Measurements from ENCODE around the gene TRPV6. TPM values are rescaled to one million over a fixed set of nuclear protein-coding genes. Genes with fewer than 3 reads are reported as not detected.

TRPV6 gene
- total RNA-seq, 1 donor from 2014 or later = not detected

DNA sequence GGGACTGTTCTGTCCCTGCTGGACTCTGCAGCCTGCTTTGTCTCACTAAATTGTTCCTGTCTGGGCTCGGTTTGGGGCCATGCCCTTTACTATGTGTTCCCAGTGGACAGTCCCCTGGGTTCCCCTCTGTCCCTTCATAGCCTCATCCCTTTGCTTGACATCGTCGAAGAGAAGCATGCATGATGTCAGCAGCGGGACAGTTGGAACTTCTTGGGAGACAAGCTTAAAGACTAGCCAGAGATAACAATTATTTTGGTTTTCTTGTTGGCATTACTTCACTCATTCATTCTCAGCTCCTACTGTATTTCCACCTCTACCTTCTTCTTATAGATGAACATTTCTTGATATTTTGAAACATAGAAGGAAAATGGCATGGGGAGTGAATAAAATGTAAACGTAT lies 27.9 kb downstream of the TRPV6 start:
- intact Hi-C loops (cut with DNase I) = no loop called here
- DNase-seq (ENCODE audit: low spot score) = no peak

DNA sequence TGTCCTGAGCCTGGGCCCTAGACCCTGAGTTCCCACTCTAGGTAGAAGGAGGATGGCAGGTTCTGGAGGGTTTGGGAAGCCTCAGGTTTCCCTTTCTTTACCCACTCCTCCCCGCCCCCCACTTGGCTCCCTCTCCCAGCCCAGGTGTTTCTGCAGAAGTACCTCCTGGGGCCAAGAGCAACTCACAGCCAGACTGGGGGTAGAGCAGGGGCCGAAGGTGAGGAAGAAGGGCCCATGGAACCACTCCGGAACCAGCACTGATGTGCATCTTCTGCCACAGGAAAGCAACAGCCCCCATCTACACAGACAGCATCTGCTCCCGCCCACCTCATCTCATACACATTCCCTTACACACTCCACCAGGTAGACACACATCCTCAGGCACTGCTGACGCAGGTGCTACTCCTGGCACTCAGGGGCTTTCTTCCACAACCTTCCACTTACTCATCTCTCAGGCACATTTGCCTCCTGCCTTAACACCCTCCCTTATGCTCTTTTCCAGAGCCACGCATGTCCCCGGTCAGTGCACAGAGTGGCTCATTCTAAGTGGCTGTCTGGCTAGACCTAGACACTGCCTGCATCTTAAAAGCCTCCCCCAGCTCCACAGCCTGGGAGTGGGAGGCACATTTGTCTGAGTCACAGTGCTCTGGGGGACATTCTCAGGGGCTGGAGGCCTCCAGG lies 28.8 kb downstream of the TRPV6 start:
- no peak for DNase-seq (ENCODE audit: low spot score)
- intact Hi-C loops (cut with DNase I) = no loop called here

- DNase-seq (ENCODE audit: low spot score) = no peak
- intact Hi-C loops (cut with DNase I) = no loop called here
These were observed 29.6 kb downstream of the TRPV6 start for GRCh38 chr7:142855756-142856564.

GRCh38 chr7:142855114-142855743 lies 30.3 kb downstream of the TRPV6 start:
- no peak for DNase-seq (ENCODE audit: low spot score)
- intact Hi-C loops (cut with DNase I) = no loop called here

GRCh38 chr7:142854372-142855113 lies 31.0 kb downstream of the TRPV6 start, which contains the start of gene EPHB6:
EPHB6 (plus strand) TSS chr7:142855076; CDS start chr7:142863228, 8,152 bp downstream.
- DNase-seq (ENCODE audit: low spot score) = peak; percentile 88
- intact Hi-C loops (cut with DNase I) = loop anchor here (1.0 to 5.0 kb wide), 3 partner anchors 12 to 363 kb away; no protein-coding TSS in a partner anchor

DNA sequence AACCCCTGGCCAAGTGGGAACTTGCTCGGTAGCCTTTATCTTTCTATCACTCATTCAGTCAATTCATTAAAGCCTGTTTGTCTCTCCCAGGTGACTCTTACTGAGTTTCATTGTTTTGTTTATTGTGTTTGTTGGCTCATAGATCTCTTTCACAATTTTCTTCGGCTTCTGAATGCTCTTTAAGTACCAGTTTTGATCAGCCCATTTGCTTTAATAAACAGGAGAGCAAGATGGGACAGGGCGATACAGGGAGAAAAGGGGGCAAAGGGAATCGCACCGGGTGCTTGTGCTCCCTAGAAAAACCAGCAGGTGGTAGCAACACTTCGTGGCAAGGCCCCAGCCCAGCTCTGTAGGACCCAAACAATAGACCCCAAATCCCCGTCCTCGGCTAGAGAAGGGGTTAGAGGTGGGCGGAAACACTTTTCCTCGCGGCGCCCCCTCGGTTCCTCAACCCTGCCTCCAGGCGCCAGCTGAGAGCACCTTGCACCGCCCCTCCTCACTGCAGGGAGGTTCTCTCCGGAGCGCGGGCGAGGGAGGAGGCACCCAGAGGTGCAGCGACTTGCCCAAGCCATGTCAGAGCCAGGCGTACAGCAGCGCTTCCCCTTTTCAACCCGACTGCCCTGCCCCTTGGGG lies 31.7 kb downstream of the TRPV6 start:
- intact Hi-C loops (cut with DNase I) = loop anchor here (1.0 to 5.0 kb wide), 3 partner anchors 12 to 363 kb away; no protein-coding TSS in a partner anchor
- peak; percentile 91 for DNase-seq (ENCODE audit: low spot score)

DNA sequence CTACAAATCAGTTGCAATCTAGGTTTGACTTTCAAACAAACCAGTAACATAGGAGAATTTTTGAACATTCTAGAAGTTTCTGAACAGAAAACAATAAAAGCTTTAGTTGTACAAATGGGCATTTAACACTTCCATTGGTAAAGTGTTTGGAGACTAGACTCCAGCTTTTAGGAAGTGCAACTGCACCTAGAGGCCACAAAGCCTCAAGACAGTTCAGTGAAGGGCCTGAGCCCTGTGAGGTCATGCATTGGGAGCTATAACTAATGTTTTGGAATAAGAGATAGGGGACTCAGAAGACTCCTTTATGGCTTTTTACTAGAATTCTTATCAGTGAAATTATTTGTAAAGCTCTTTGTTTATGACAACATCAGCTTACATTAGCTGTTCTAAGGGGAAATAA lies 33.6 kb downstream of the TRPV6 start:
- intact Hi-C loops (cut with DNase I) = loop anchor here (5.0 kb wide), 1 partner anchor 365 kb away; no protein-coding TSS in a partner anchor
- no peak for DNase-seq (ENCODE audit: low spot score)

DNA sequence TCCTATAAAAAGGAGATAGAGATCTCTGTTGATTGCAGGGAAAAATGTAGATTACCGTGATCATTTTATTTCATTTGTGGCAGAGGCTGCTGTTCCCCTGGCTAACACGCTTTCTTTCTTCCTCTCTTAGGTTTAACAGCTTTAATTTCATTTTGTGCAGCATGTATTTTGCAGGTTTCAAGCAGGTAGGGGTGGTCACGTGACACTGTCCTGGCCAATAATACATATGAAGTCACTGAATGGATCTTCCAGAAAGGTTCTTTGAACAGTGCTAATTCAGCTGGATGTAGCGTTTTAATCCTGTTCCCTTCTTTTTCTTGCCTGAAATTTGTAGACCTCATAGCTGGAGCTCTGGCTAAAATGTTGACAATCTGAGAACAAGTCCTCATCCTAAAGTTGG lies 34.3 kb downstream of the TRPV6 start:
- intact Hi-C loops (cut with DNase I) = loop anchor here (5.0 kb wide), 1 partner anchor 366 kb away; no protein-coding TSS in a partner anchor
- no peak for DNase-seq (ENCODE audit: low spot score)

GRCh38 chr7:142847353-142847752 lies 38.2 kb downstream of the TRPV6 start:
- no peak for DNase-seq (ENCODE audit: low spot score)
- intact Hi-C loops (cut with DNase I) = no loop called here

GRCh38 chr7:142842251-142842766 lies 43.2 kb downstream of the TRPV6 start:
- intact Hi-C loops (cut with DNase I) = no loop called here

GRCh38 chr7:142838461-142839213 lies 46.9 kb downstream of the TRPV6 start:
- intact Hi-C loops (cut with DNase I) = no loop called here
- no peak for DNase-seq (ENCODE audit: low spot score)

More at GRCh38 chr7:142842251-142842766, 43.2 kb downstream of the TRPV6 start:
- no peak for DNase-seq (ENCODE audit: low spot score)

DNA sequence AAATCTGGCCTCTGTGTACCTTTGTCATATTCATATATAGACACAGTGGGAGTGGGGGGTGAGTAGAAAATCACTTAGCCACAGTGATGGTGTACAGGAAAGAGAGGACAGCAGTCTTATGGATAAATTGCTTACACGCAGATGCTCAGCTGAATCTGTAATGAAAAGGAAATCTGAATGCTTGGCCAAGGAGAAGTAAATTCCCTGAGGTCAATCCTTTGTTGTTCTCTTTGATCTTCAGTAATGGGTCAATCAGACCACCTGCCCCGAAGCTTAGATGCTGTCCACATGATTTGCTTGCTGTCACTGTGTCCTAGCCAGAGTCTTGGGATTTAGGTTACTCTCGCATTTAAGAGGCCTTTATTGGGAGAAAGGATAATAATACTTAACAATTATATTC lies 49.1 kb downstream of the TRPV6 start:
- intact Hi-C loops (cut with DNase I) = no loop called here
- no peak for DNase-seq (ENCODE audit: low spot score)

GRCh38 chr7:142835487-142835886 lies 50.1 kb downstream of the TRPV6 start:
- intact Hi-C loops (cut with DNase I) = no loop called here
- DNase-seq (ENCODE audit: low spot score) = no peak

- intact Hi-C loops (cut with DNase I) = no loop called here
These were observed 52.1 kb downstream of the TRPV6 start for GRCh38 chr7:142833174-142834048.

DNA sequence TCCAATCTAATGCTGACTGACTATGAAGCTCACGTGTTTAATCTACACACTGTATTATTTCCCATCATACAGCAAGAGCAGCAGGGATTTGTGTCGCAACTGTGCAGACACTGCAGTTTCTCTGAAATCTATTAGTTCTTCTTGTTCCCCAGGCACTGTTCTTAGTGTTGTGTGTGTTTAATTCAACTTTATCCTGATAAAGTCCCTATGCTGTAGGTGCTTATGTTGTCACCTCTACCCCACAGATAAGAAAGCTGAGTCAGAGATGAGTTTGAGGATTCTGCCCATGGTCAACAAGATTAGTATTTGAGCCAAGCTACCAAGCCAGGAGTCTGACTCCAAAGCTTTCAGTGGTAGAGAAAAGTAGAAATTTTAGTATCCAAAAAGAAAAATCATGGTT lies 53.1 kb downstream of the TRPV6 start:
- DNase-seq (ENCODE audit: low spot score) = no peak
- intact Hi-C loops (cut with DNase I) = no loop called here

More at GRCh38 chr7:142833174-142834048, 52.1 kb downstream of the TRPV6 start:
- no peak for DNase-seq (ENCODE audit: low spot score)

DNA sequence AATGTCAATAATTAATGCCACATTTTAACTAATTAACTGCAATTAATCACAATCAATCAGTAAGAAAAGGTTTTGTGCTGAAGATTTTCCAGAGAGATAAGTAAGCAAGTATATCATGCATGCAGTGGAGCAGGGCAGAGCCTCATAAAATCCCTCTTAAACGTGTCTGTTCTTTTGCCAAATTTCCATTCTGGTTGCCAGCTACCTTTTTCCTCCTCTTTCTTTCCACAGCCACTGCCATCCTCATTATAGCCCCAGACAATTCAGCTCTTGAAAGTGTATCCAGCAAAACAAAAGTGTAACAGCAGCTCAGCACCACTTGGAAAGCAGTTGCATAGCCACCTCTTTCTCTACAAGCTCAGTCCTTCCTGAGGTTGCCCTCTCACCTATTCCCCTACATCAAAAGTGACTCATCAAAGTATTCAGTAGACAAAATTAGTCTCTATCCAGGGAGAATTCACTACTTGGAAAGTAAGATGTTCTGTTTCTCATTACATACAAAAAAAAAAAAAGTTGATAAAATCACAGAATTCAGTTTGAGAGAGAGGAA lies 57.5 kb downstream of the TRPV6 start:
- intact Hi-C loops (cut with DNase I) = no loop called here

GRCh38 chr7:142822714-142823113 lies 62.8 kb downstream of the TRPV6 start:
- DNase-seq (ENCODE audit: low spot score) = no peak
- intact Hi-C loops (cut with DNase I) = no loop called here

More for the DNA sequence above, 57.5 kb downstream of the TRPV6 start:
- no peak for DNase-seq (ENCODE audit: low spot score)

Data from cardiac septum (tissue), 1 donor.